GM21786 (cell line): ENCODE results near the gene MCM6.
"Not testable (repeated sequence)": the region's sequence is repeated elsewhere in the genome, so short reads cannot be mapped to it uniquely, and the experiment has no call there.

Experiments
- ATAC-seq: cut with Tn5 transposase; IDR thresholded peaks from one replicate; pipeline ENCODE4 v1.9.1; 2021; ENCODE audit not compliant: unreplicated experiment

MCM6 gene

GRCh38 chr2:135876066-135876711 lies at the start of gene MCM6:
Gene MCM6, minus strand, starts transcription at chr2:135876443. Its CDS starts 78 bp downstream, at chr2:135876365.
- ATAC-seq: peak; percentile 89

DNA sequence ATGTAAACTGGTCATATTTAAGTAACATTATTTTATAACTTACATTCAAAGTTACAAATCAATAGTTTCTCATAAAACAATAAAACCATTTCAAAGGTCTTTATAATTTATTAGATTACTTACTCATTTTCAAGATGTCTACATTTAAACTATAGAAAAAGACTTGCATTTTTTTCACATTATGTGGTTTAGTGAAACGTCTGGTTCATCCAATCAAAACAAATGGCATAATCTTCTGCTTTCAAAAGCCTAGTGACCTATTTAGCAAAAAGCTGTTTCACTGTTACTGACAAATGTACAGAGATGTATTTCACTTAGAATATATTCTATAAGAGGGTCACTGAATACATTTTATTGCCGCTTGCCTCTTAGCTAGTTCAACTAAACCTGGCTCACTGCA lies 49.3 kb upstream of the MCM6 start:
- ATAC-seq: no peak

GRCh38 chr2:135916207-135916606 lies 40.0 kb upstream of the MCM6 start:
- ATAC-seq: no peak

GRCh38 chr2:135914485-135914884 lies 38.2 kb upstream of the MCM6 start:
- ATAC-seq: no peak

- no peak for ATAC-seq
Observed at GRCh38 chr2:135913727-135914365, 37.6 kb upstream of the MCM6 start.

DNA sequence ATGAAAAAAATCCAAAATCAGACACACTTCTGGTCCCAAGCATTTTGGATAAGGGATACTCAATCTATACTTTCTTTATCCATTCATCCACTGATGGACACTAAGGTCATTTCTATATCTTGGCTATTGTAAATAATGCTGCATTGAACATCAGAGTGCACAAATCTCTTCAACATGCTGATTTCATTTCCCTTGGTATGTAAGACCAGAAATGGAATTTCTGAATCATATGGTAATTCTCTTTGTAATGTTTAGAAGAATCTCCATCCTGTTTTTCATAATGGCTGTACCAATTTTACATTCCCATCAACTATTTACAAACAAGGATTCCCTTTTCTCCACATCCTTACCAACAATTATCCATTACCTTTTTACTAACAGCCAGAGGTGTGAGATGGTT lies 33.7 kb upstream of the MCM6 start:
- no peak for ATAC-seq

- no peak for ATAC-seq
Observed at GRCh38 chr2:135905679-135906078, 29.4 kb upstream of the MCM6 start.

DNA sequence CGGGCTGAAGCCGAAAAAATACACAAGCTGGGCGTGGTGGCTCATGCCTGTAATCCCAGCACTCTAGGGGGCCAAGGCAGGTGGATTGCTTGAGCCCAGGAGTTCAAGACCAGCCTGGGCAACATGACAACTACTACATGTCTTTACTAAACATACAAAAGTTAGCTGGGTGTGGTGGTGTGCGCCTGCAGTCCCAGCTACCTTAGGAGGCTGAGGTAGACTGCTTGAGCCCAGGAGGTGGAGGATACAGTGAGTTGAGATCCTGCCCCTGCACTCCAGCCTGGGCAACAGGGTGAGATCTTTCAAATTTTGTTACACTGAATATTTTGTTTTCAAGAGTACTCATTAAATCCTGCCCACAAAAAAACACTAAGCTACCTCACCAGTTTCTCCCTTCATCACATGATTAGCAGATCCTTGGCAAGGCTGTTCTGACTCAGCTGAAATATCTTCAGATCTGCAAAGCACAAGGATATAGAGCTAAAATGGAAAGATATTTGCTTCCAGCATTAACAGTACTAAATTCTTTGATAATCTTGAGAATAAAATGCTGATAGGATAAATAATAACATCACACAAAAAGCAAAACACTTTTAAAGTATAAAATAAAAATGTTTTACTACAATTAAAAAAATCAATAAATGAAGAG lies 28.2 kb upstream of the MCM6 start:
- no peak for ATAC-seq

DNA sequence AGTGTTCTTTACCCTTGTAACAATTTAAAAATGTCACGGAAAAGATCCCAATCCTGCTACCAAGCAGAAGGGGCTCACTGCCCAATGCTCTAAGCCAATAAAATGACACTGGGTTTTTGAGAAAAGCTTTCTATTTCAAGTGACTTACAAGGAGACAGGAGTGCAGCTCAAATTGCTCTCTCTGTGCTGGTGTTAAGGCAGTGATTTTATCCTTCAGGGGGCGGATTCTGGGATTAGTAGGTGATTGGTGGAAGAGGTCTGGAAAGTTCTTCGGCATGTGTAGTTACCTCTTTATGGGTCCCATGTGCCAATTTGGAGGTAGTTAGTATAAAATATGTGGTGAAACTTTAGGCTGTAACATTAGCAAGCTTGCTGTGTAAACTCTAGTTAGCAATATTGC lies 27.4 kb upstream of the MCM6 start:
- ATAC-seq: no peak

GRCh38 chr2:135899567-135899966 lies 23.3 kb upstream of the MCM6 start:
- no peak for ATAC-seq

DNA sequence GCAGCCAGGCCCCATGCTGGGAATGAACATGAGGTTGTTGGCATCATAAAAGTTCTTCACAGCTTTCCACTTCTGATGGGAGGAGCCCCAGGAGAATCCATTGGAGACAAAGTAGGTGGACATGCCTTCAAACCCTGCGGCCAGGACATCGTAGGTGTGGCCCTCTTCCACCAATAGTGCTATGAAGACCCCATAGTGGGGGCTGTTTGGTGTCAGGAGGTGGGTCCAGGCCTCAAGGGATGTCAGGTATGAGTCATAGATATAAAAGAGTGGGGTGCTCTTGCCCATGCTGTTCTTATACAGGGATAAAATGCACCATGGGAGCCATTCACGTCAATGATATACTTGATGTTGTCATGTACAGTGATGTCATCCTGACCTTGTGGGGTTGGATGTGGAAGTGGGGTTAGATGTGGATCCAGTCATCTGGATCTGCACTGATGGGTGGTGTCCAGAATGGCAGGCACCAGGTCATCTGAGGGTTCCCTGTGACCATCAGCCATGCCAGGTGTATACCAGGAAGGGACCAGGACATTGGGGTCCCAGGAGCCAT lies 22.1 kb upstream of the MCM6 start:
- no peak for ATAC-seq

DNA sequence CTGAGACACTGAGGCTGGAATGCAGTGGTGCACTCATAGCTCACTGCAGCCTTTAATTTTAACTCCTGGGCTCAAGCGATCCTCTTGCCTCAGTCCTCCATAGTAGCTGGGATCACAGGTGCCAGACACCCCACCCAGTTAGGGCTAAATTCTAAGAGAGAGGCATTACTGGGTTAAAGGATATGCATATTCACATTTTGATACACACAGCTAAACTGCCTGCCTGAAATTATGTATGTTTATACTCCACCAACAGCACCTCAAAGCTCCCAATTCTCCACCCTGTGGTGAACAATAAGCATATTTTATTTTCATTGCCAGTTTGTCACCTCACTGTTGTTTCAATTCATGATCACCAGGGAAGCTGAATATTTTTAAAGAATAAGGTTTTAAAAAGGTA lies 18.7 kb upstream of the MCM6 start:
- no peak for ATAC-seq

DNA sequence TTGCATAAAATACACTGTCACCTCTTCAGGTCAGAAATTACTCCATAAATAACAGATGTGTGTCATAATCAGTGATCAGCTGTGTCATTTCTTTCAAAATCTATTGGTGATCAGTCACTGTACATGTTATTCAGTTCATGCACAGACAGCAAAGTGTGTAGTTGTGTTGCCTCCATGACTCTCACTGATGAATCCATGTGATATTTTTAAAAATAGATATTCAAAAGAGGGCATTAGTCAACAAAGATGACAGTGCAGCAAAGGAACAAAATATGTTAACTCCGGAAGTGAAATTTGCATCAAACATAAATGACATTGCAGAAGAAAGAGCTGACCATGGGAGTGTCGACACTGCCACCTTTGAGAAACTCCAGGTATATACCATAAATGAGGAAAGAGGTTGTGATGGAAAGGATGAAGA lies 17.1 kb upstream of the MCM6 start:
- no peak for ATAC-seq

DNA sequence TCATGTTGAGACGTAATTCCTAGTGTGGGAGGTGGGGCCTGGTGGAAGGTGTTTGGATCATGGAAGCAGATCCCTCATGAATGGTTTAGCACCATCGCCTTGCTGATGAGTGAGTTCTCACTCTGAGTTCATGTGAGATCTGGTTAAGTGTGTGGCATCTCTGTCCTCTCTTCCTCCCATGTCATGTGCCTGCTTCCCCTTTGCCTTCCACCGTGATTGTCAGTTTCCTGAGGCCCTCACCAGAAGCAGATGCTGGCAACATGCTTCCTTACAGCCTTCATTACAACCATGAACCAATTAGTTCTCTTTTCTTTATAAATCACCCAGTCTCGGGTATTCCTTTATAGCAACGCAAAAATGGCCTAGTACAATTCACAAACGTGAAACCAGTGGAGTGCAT lies 14.6 kb upstream of the MCM6 start:
- no peak for ATAC-seq

GRCh38 chr2:135890149-135890548 lies 13.9 kb upstream of the MCM6 start:
- ATAC-seq: no peak

DNA sequence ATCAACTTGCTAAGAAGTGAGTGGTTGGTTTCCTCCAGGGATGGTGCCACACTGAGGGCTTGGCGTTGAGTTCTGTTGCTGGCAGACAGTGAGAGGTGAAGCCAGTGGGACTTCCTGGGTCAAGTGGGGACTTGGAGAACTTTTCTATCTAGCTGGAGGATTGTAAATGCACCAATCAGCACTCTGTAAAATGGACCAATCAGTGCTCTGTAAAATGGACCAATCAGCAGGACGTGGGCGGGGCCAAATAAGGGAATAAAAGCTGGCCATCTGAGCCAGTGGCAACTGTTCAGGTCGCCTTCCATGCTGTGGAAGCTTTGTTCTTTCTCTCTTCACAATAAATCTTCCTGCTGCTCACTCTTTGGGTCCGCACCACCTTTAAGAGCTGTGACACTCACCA lies 12.3 kb upstream of the MCM6 start:
- not testable (repeated sequence) for ATAC-seq

DNA sequence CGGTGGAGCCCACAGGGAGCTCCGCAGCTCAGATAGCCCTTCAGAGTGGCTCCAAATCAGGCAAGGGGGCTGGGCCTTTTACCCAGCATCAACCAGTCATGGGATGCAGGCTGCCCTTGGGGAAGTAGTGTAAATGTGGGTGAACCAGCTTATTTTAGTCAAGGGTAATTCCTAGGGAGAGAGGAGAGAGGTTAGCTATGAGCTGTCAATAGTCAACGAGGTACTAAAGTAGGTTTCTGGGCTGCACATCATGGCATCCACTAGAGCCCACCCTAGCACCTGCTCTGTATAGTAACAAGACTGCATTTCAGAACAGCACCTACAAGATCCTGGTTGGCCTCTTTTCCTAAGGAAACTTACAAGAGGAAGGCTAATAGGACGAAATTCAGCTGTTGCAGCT lies 9.5 kb upstream of the MCM6 start:
- no peak for ATAC-seq

DNA sequence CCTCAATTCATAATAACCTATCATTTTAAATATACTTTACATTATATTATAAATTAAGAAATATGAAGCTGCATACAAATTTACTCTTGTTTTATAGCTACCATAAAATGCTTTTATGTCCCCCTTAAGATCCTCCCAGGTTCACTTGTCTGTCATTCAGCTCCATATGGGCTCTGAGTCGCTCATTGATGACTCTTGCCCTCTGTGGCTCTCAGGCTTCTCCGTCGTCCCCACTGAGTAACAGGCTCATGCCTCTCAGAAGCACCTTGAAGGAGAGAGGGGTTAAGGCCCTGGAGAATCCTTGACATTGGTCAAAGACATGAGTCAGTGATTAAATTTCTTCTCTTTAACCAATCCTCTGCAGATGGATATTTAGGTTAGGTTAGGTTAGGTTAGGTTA lies 6.2 kb upstream of the MCM6 start:
- no peak for ATAC-seq

- not testable (repeated sequence) for ATAC-seq
Observed at GRCh38 chr2:135876770-135877169, 527 bp upstream of the MCM6 start.

DNA sequence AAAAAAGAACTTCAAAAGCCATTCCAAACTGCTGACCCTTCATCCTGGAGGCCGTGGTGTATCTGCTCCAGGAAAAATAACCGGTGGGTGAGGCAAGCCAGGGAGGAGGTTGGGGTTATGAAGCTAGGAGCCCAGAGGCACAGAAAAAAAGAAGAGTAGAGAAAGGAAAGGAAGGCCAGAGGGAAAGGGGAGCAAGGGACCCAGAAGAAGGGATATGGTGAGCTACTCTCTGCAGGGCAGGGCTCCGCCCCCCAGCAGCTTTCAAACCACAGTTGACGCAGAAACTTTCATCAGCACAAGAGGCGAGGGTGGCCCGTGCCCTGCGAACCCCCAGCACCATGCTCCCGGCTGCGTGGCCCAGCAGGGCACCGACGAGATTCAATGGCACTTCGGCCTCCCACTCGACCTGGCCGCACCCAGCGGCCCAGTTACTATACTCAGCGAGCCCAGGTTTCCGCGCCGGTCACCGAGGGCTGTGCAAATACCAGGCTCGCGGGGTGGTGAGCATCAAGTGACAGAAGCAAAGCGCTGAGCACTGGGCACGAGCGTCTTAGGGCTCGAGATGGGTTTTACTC lies 665 bp downstream of the MCM6 start:
- ATAC-seq: peak; percentile 67

DNA sequence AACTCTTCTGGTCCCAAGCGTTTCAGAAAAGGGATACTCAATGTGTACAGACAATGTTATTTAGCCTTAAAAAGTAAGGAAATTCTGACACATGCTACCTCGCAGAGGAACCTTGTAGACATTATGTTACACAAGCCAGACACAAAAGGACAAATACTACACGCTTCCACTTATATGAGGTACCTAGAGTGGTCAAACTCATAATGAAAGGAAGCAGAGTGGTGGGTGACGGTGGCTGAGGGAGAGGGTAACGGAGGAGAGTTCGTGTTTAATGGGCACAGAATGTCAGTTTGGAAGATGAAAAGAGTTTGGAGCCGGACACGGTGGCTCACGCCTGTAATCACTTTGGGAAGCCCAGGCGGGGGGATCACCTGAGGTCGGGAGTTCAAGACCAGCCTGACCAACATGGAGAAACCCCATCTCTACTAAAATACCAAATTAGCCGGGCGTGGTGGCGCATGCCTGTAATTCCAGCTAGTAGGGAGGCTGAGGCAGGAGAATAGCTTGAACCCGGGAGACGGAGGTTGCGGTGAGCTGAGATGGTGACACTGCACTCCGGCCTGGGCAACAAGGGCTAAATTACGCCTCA lies 1.4 kb downstream of the MCM6 start:
- ATAC-seq: no peak
